ENCODE results near the gene MTERF2. TPM values are rescaled to one million over a fixed set of nuclear protein-coding genes. Genes with fewer than 3 reads are reported as not detected.

The MTERF2 gene, protein sequence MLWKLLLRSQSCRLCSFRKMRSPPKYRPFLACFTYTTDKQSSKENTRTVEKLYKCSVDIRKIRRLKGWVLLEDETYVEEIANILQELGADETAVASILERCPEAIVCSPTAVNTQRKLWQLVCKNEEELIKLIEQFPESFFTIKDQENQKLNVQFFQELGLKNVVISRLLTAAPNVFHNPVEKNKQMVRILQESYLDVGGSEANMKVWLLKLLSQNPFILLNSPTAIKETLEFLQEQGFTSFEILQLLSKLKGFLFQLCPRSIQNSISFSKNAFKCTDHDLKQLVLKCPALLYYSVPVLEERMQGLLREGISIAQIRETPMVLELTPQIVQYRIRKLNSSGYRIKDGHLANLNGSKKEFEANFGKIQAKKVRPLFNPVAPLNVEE
- total RNA-seq (2013): 1.5 TPM
- 1 to 10 TPM in 1 of 3 donors, under 1 TPM in 2; 0.54 to 1.2 (median 0.73) TPM for polyA plus RNA-seq
- polyA minus RNA-seq: 0.55 and 1.4 TPM in 2 replicates
- 2.0 to 6.9 (median 4.1) reads per million in 11 experiments for total RNA-seq

DNA sequence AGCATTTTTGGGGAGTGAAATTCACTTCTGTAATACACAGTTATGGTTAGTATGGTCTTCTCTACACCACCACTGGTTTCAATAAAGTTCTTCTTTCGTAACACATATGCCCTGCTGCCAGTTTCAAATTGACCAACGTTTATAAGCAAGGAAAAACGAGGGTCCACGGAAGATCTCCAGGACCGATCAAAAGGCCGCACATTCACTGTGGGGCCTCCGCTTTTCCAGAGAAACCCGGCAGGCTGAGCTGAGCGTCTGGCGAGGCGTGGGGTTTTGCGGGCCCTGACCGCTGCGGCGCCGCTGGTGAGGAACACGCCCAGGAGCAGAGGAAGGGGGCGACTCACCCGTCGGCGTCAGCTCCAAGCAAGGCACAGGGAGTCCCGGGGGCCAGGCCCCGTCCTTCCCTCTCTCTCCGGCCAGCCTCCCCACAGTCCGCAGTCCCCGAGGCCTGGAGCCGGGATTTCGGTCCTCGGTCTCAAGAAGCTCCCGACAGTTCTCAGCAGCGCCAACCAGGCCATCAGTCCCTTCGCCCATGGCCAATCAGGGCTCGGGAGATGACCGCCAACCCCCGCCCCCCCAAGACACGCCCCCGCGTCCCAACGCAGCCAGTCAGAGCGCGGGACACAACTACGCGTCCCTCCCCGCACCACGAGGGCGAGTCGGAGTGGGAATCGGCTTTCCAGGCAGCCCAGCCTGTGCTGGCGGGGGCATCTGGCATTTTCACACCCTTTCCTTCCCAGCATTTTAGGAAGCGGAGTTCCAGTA is at the start of gene MTERF2:
TSS of gene MTERF2 (minus strand) at position 522 of the 765 bp plus-strand sequence. CDS start 8,432 bp downstream, outside the sequence.
- no peaks in the 10 kb centered on the region for H3K9me3 ChIP-seq (replicated peaks in 1 of 2; ENCODE audit: control insufficient read depth in 1 of 2, insufficient read depth in 1 of 2, low read length in 2 of 2)
- peak within 1 kb of the TSS; percentile 30 to 48 for H3K27ac ChIP-seq (ENCODE audit: low read depth in 1 of 2, low read length in 2 of 2)

More for the DNA sequence above, at the start of gene MTERF2:
- Mint-ChIP-seq H3K27me3 (ENCODE audit: low read depth in 3 of 3) (peaks cover 3 to 9% (median 3%) of the 10 kb centered on the region in 3 donors), H3K4me1 (peaks cover 10% of the 10 kb centered on the region), H3K36me3 (peaks cover 11 to 13% of the 10 kb centered on the region in 2 donors), H3K4me3 (peak within 1 kb of the TSS; percentile 90 to 93), H3K9me3 (peaks cover 0 to 2% (median 0%) of the 10 kb centered on the region in 7 donors), H3K27ac (peak within 1 kb of the TSS; percentile 66 to 92 (median 83))
- WGBS (ENCODE audit: insufficient coverage): under 1% methylated on average over 45 of the region's 50 CpGs
- H3K79me2 ChIP-seq (ENCODE audit: insufficient read depth, low read length): no peaks in the 10 kb centered on the region
- H3K27me3 ChIP-seq (ENCODE audit: control insufficient read depth in 2 of 2, insufficient read depth in 2 of 2, low read length in 2 of 2): no peaks in the 10 kb centered on the region
- DNase-seq: peak; percentile 73 to 80 (median 79)
- peak within 1 kb of the TSS; percentile 73 for H3K4me2 ChIP-seq (replicated peaks; ENCODE audit: extremely low read depth, low read length, poor library complexity, severe bottlenecking)
- no peaks in the 10 kb centered on the region for H3K36me3 ChIP-seq (replicated peaks in 1 of 2; ENCODE audit: control insufficient read depth in 1 of 2, insufficient read depth in 2 of 2, low read length in 2 of 2)
- peak within 1 kb of the TSS; percentile 76 to 91 (median 79) for H3K4me3 ChIP-seq (replicated peaks in 1 of 3; ENCODE audit: low read depth in 2 of 3, low read length in 3 of 3)
- H3K9ac ChIP-seq (ENCODE audit: insufficient read depth, low read length, poor library complexity, severe bottlenecking): peak within 1 kb of the TSS; percentile 60
- H4K20me1 ChIP-seq (ENCODE audit: insufficient read depth, low read length): no peaks in the 10 kb centered on the region
- intact Hi-C loops (cut with micrococcal nuclease): no loop called here
- H3K4me1 ChIP-seq (ENCODE audit: control insufficient read depth in 1 of 2, insufficient read depth in 2 of 2, low read length in 2 of 2): peaks cover 9 to 15% of the 10 kb centered on the region in 2 donors
- TF ChIP-seq, protein P1, sequence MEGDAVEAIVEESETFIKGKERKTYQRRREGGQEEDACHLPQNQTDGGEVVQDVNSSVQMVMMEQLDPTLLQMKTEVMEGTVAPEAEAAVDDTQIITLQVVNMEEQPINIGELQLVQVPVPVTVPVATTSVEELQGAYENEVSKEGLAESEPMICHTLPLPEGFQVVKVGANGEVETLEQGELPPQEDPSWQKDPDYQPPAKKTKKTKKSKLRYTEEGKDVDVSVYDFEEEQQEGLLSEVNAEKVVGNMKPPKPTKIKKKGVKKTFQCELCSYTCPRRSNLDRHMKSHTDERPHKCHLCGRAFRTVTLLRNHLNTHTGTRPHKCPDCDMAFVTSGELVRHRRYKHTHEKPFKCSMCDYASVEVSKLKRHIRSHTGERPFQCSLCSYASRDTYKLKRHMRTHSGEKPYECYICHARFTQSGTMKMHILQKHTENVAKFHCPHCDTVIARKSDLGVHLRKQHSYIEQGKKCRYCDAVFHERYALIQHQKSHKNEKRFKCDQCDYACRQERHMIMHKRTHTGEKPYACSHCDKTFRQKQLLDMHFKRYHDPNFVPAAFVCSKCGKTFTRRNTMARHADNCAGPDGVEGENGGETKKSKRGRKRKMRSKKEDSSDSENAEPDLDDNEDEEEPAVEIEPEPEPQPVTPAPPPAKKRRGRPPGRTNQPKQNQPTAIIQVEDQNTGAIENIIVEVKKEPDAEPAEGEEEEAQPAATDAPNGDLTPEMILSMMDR (IDR thresholded peaks at IDR 0.05): no peak
- H2AFZ ChIP-seq (ENCODE audit: insufficient read depth, low read depth, low read length, poor library complexity, severe bottlenecking): peak within 1 kb of the TSS; percentile 76

Data from CD14-positive monocyte (primary cell).